Natural killer cell (primary cell): ENCODE results near the gene UROS. TPM values are rescaled to one million over a fixed set of nuclear protein-coding genes. Genes with fewer than 3 reads are reported as not detected.

Experiments used
- ATAC-seq, 3 donors: fragments of 150-1000 bp in 2 of 3; fragments of 200-7000 bp in 1 of 3; cut with Tn5 transposase; 1 replicate in 1 of 3; 2 replicates in 2 of 3; pipeline ENCODE4 v1.10.0; 2021; ENCODE audit warnings: mild to moderate bottlenecking in 2 of 3, moderate library complexity in 2 of 3
- DNase-seq, 2 donors: peaks; one replicate each; pipeline versions ENCODE4 v3.0.0 to v3.0.0-alpha.2; 2013 to 2021; ENCODE audit warnings: mixed read lengths in 1 of 2
- H3K27ac ChIP-seq: one replicate; pipeline ENCODE4 v1.5.1; 2013; ENCODE audit warnings: mild to moderate bottlenecking, low read length
- H3K27me3 ChIP-seq: one replicate; pipeline ENCODE4 v1.6.1; 2013; ENCODE audit warnings: low read length; ENCODE audit not compliant: control insufficient read depth, insufficient read depth
- H3K36me3 ChIP-seq: one replicate; pipeline ENCODE4 v1.6.1; 2013; ENCODE audit warnings: low read length; ENCODE audit not compliant: control insufficient read depth, insufficient read depth
- H3K4me1 ChIP-seq: one replicate; pipeline ENCODE4 v1.6.1; 2013; ENCODE audit warnings: low read length; ENCODE audit not compliant: control insufficient read depth, insufficient read depth
- H3K4me3 ChIP-seq: one replicate; pipeline ENCODE4 v1.5.1; 2013; ENCODE audit warnings: low read length
- H3K9me3 ChIP-seq: one replicate; pipeline ENCODE4 v1.6.1; 2013; ENCODE audit warnings: low read length; ENCODE audit not compliant: control insufficient read depth, insufficient read depth
- H3K27ac Mint-ChIP-seq, 2 donors: one replicate each; pipeline ENCODE4 v1.8.0; 2022; ENCODE audit warnings: mild to moderate bottlenecking in 2 of 2, mixed read lengths in 2 of 2, moderate library complexity in 1 of 2
- H3K27me3 Mint-ChIP-seq, 2 donors: one replicate each; pipeline ENCODE4 v1.8.0; 2022; ENCODE audit warnings: low read depth in 2 of 2, mixed read lengths in 2 of 2
- H3K36me3 Mint-ChIP-seq: one replicate; pipeline ENCODE4 v1.8.0; 2022; ENCODE audit warnings: mixed read lengths
- H3K4me1 Mint-ChIP-seq, 2 donors: one replicate each; pipeline ENCODE4 v1.8.0; 2022; ENCODE audit warnings: mixed read lengths in 2 of 2
- H3K4me3 Mint-ChIP-seq: one replicate; pipeline ENCODE4 v1.8.0; 2022; ENCODE audit warnings: mild to moderate bottlenecking, moderate library complexity, mixed read lengths
- H3K9me3 Mint-ChIP-seq, 2 donors: one replicate each; pipeline ENCODE4 v1.8.0; 2022; ENCODE audit warnings: mixed read lengths in 2 of 2
- CTCF ChIP-seq: fragments of 200-600 bp; IDR thresholded peaks from one replicate; pipeline ENCODE4 v1.8.0; 2022; ENCODE audit warnings: antibody characterized with exemption
- WGBS: methylation state at CpG from one replicate; pipeline ENCODE4 v1.1.7; 2013; ENCODE audit warnings: missing lambda C conversion rate; ENCODE audit not compliant: insufficient coverage; 5-methylcytosine and 5-hydroxymethylcytosine counted together
- intact Hi-C: fragments of 100-400 bp; cut with micrococcal nuclease; formaldehyde crosslinking; loops from one replicate; pipeline ENCODE4 v1.14.2; 2022
- total RNA-seq, 4 donors: library from RNA; stranded (reverse); fragments of 120-200 nt in 1 of 4; gene quantifications; one replicate each; pipeline versions ENCODE4 v1.2.3 to v1.2.4, GENCODE V29; 2013 to 2022

Gene UROS
- total RNA-seq, 3 donors from 2014 or later (not counting 1 experiment from before 2014, with no cell fraction given) = 29.1 to 42.5 (median 35.2) TPM

GRCh38 chr10:125797994-125798662 lies 24.9 kb downstream of the UROS start:
- intact Hi-C loops = no loop called here
- Mint-ChIP-seq H3K9me3 (no peaks in the 10 kb centered on the region), H3K36me3 (peaks cover 12% of the 10 kb centered on the region), H3K4me1 (no peaks in the 10 kb centered on the region), H3K27me3 (no peaks in the 10 kb centered on the region), H3K4me3 (no peak overlapping the region), H3K27ac (no peak overlapping the region)
- no peaks in the 10 kb centered on the region for H3K4me1 ChIP-seq
- no peak overlapping the region for H3K27ac ChIP-seq
- ATAC-seq (no peak), DNase-seq (no peak)
- H3K36me3 ChIP-seq = peaks cover 34% of the 10 kb centered on the region
- no peaks in the 10 kb centered on the region for H3K9me3 ChIP-seq
- H3K27me3 ChIP-seq = no peaks in the 10 kb centered on the region
- H3K4me3 ChIP-seq = no peak overlapping the region
- 67% methylated on average over 5 of the region's 5 CpGs for WGBS
- no peak for TF ChIP-seq CTCF

DNA sequence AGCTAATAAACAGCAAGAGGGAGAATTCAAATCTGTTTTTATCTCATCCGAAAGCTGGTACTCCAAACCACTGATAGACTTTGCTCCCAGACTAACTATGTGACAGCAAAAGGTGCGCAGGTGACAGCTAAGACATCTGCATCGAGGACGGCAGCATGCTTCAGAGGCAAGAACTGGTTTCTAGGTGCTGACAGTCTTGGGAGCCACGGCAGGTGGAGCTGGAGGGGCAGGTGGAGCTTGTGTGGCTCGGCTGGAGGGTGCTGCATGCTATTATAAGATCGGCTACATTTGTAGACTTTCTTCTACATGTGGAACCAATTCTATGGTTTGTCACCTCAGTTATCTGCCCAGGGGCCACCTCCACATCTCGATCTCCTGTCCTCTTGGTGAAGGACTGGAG lies 25.6 kb downstream of the UROS start:
- WGBS = 93% methylated on average over 8 of the region's 8 CpGs
- H3K36me3 Mint-ChIP-seq = peaks cover 12% of the 10 kb centered on the region
- intact Hi-C loops = no loop called here
- no peaks in the 10 kb centered on the region for H3K9me3 Mint-ChIP-seq
- Histone ChIP-seq H3K27ac (no peak overlapping the region), H3K4me3 (no peak overlapping the region), H3K36me3 (peaks cover 30% of the 10 kb centered on the region), H3K4me1 (peaks cover 7% of the 10 kb centered on the region), H3K27me3 (no peaks in the 10 kb centered on the region), H3K9me3 (no peaks in the 10 kb centered on the region)
- ATAC-seq (no peak), DNase-seq (no peak)
- H3K4me1 Mint-ChIP-seq = peaks cover 5 to 6% of the 10 kb centered on the region in 2 donors
- H3K27ac Mint-ChIP-seq = no peak overlapping the region
- no peaks in the 10 kb centered on the region for H3K27me3 Mint-ChIP-seq
- no peak overlapping the region for H3K4me3 Mint-ChIP-seq
- no peak for TF ChIP-seq CTCF

- Mint-ChIP-seq H3K27me3 (no peaks in the 10 kb centered on the region), H3K36me3 (peaks cover 12% of the 10 kb centered on the region), H3K9me3 (no peaks in the 10 kb centered on the region), H3K27ac (peak overlapping the region in 1 of 2 donors; percentile 7), H3K4me3 (no peak overlapping the region), H3K4me1 (peaks cover 9% of the 10 kb centered on the region in 2 donors)
- Histone ChIP-seq H3K4me3 (no peak overlapping the region), H3K27ac (no peak overlapping the region), H3K9me3 (no peaks in the 10 kb centered on the region), H3K36me3 (peaks cover 29% of the 10 kb centered on the region), H3K27me3 (no peaks in the 10 kb centered on the region), H3K4me1 (peaks cover 16% of the 10 kb centered on the region)
- 75% methylated on average over 8 of the region's 8 CpGs for WGBS
- no peak for ATAC-seq
- no peak for DNase-seq
- no peak for TF ChIP-seq CTCF
- intact Hi-C loops = no loop called here
Observed at GRCh38 chr10:125795637-125796190, 27.3 kb downstream of the UROS start.
